IPS-15b (cell line): ENCODE data around the gene KCNMB1.

ENCODE experiments used
- H3K27me3 ChIP-seq: one replicate; pipeline ENCODE4 v1.6.1; 2013; ENCODE audit warnings: low read length; ENCODE audit not compliant: control insufficient read depth, insufficient read depth
- H3K36me3 ChIP-seq: one replicate; pipeline ENCODE4 v1.6.1; 2013; ENCODE audit warnings: low read length; ENCODE audit not compliant: control insufficient read depth, insufficient read depth
- H3K4me1 ChIP-seq: one replicate; pipeline ENCODE4 v1.6.1; 2013; ENCODE audit warnings: mild to moderate bottlenecking, low read length; ENCODE audit not compliant: control insufficient read depth, insufficient read depth
- H3K4me3 ChIP-seq: one replicate; pipeline ENCODE4 v1.5.1; 2013; ENCODE audit warnings: low read depth, low read length
- H3K9ac ChIP-seq: one replicate; pipeline ENCODE4 v1.6.1; 2013; ENCODE audit warnings: low read depth, mild to moderate bottlenecking, low read length
- H3K9me3 ChIP-seq: one replicate; pipeline ENCODE4 v1.6.1; 2013; ENCODE audit warnings: mild to moderate bottlenecking, low read length; ENCODE audit not compliant: control insufficient read depth, insufficient read depth

KCNMB1 gene

DNA sequence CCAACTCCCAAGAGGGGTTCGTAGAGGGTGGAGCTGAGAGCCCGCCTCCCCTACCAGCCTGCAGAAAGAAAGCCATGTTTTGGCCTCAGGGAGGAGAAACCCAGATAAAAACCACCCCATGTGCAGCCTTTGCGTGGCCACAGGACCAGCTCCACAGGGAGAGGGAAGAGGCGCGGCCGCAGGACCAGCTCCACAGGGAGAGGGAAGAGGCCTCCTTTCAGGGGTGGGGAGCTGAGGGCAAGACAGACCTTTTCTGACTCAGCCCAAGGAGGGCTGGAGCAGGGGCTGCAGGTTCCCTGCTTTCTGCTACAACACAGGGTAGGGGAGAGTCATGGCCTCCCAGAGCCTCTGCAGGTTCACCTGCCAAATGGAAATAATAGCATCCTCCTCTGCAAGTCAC is 37.6 kb upstream of the KCNMB1 start:
- Histone ChIP-seq H3K4me1 (no peaks in the 10 kb centered on the region), H3K27me3 (no peaks in the 10 kb centered on the region), H3K4me3 (no peak overlapping the region), H3K9ac (no peak overlapping the region), H3K9me3 (no peaks in the 10 kb centered on the region), H3K36me3 (no peaks in the 10 kb centered on the region)

DNA sequence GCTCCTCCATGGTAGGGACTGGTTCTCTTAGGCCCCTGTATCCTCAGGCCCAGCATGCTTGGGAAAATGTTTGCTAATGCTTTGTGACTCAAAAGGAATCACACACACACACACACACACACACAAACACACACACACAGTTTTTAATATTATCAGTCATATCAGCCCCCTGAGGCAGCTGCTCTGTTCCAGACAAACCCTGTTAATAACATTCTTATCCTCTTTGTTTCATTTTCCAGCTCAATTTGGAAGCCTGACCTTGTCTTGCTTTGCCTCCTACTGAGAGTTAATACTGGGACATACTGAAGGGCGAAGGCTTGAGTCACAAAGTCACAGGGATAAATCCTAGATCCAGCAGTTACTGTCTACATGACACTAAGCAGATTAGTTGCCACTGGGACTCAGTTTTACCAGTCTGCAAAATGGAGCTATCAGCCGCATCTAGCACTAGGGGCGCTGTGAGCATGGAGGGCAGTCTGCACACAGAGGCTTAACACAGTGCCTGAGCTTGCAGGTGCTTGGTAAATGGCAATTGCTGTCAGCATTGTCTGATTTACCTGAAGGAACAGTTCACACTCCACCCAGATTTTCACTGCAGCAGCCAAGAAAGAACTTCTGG is 37.1 kb upstream of the KCNMB1 start:
- no peak overlapping the region for H3K9ac ChIP-seq
- no peaks in the 10 kb centered on the region for H3K9me3 ChIP-seq
- H3K36me3 ChIP-seq = no peaks in the 10 kb centered on the region
- no peak overlapping the region for H3K4me3 ChIP-seq
- H3K4me1 ChIP-seq = no peaks in the 10 kb centered on the region
- no peaks in the 10 kb centered on the region for H3K27me3 ChIP-seq

- H3K36me3 ChIP-seq = no peaks in the 10 kb centered on the region
- no peak overlapping the region for H3K9ac ChIP-seq
- no peaks in the 10 kb centered on the region for H3K9me3 ChIP-seq
- no peaks in the 10 kb centered on the region for H3K27me3 ChIP-seq
- H3K4me1 ChIP-seq = peaks cover 3% of the 10 kb centered on the region
- no peak overlapping the region for H3K4me3 ChIP-seq
Observed at GRCh38 chr5:170425731-170426130, 36.6 kb upstream of the KCNMB1 start.

GRCh38 chr5:170424629-170425028 is 35.5 kb upstream of the KCNMB1 start:
- Histone ChIP-seq H3K27me3 (no peaks in the 10 kb centered on the region), H3K4me1 (peaks cover 3% of the 10 kb centered on the region), H3K9me3 (no peaks in the 10 kb centered on the region), H3K9ac (no peak overlapping the region), H3K36me3 (no peaks in the 10 kb centered on the region), H3K4me3 (no peak overlapping the region)

DNA sequence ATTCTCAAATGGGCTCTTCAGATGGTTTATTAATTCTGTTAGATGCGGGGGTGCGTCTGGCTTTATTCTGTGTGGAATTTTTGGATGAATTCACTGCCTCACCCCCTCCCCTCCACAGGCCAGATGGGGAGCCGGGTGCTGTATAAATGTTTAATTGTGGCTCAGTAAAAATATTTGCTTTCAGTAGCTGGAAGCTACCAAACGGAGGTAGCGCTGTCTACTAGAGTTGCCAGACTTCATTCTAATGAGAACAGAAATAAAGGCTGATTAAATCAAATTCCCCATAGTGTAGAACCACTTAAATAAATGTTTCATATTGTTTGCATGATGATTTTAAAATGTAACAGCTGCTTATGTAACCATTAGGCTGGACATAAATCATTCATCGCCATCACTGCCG is 34.5 kb upstream of the KCNMB1 start:
- Histone ChIP-seq H3K27me3 (no peaks in the 10 kb centered on the region), H3K9ac (no peak overlapping the region), H3K4me1 (peaks cover 3% of the 10 kb centered on the region), H3K36me3 (no peaks in the 10 kb centered on the region), H3K4me3 (no peak overlapping the region), H3K9me3 (no peaks in the 10 kb centered on the region)

GRCh38 chr5:170421826-170422225 is 32.7 kb upstream of the KCNMB1 start:
- Histone ChIP-seq H3K4me3 (no peak overlapping the region), H3K9me3 (no peaks in the 10 kb centered on the region), H3K36me3 (no peaks in the 10 kb centered on the region), H3K4me1 (peaks cover 3% of the 10 kb centered on the region), H3K27me3 (no peaks in the 10 kb centered on the region), H3K9ac (no peak overlapping the region)

GRCh38 chr5:170420806-170421412 is 31.7 kb upstream of the KCNMB1 start:
- no peaks in the 10 kb centered on the region for H3K9me3 ChIP-seq
- H3K4me1 ChIP-seq = peaks cover 3% of the 10 kb centered on the region
- H3K27me3 ChIP-seq = no peaks in the 10 kb centered on the region
- no peak overlapping the region for H3K9ac ChIP-seq
- H3K36me3 ChIP-seq = no peaks in the 10 kb centered on the region
- no peak overlapping the region for H3K4me3 ChIP-seq

- Histone ChIP-seq H3K9ac (no peak overlapping the region), H3K4me3 (no peak overlapping the region), H3K27me3 (no peaks in the 10 kb centered on the region)
Observed at GRCh38 chr5:170419643-170420042, 30.5 kb upstream of the KCNMB1 start.

DNA sequence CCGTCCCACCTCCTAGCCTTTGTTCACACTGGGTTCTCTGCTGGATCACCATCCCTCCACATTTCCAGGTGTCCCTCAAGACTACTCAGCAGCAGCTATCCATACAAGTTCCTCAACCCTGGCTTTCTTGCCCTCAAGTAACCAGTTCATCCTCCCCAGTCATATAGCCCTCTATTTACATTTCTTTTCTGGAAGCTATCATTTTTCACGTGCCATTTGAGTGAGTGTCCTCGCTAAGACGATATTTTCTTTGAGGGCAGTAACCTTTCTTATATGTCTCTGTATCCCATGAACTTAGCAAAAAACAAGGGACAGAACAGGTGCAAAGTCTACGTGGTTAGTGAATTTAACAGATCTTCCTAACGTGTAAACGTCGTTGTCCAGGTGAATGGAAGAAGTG is 29.6 kb upstream of the KCNMB1 start:
- H3K4me3 ChIP-seq = no peak overlapping the region
- H3K27me3 ChIP-seq = no peaks in the 10 kb centered on the region

More at GRCh38 chr5:170419643-170420042, 30.5 kb upstream of the KCNMB1 start:
- Histone ChIP-seq H3K4me1 (peaks cover 3% of the 10 kb centered on the region), H3K9me3 (no peaks in the 10 kb centered on the region), H3K36me3 (no peaks in the 10 kb centered on the region)

DNA sequence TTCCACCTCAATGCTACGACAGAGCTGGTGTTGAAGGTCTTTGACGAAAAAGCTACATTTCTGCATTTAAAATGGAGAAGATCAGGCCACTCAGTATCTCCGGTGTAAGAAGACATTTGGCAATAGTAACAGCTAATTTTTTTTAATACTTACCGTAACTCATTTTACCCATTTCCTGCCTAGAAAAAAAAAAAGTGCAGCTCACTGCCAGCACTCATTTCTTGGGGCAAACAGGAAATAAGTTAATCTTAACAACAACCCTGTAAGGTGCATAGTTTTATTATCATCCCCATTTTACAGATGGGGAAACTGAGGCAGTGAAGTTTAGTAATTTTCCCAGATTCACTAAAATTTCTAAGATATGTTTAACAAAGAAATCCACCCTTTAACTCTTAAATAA is 27.4 kb upstream of the KCNMB1 start:
- Histone ChIP-seq H3K4me1 (peaks cover 3% of the 10 kb centered on the region), H3K9ac (no peak overlapping the region), H3K36me3 (no peaks in the 10 kb centered on the region), H3K27me3 (no peaks in the 10 kb centered on the region), H3K4me3 (no peak overlapping the region), H3K9me3 (no peaks in the 10 kb centered on the region)

More for the DNA sequence above, 29.6 kb upstream of the KCNMB1 start:
- H3K9ac ChIP-seq = no peak overlapping the region
- peaks cover 3% of the 10 kb centered on the region for H3K4me1 ChIP-seq
- no peaks in the 10 kb centered on the region for H3K36me3 ChIP-seq
- no peaks in the 10 kb centered on the region for H3K9me3 ChIP-seq

DNA sequence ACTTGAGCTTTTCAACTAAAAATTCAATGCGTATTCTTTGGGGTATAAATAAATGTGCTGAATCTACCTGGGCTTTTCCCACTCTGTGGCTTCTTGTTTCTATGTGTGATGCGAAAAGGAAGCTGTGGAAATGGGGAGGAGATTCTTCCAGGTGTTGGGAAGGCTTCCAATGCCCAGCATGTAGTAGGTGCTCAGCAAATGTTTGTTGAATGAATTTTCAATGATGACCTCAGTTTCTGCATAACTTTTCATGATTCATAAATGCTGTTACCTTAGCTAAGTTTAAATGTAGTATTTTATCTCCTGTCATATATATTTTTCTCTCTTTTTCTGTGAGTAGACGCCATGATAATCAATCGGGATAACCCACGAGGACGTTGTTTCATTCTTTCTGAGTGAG is 25.6 kb upstream of the KCNMB1 start:
- no peaks in the 10 kb centered on the region for H3K9me3 ChIP-seq
- no peaks in the 10 kb centered on the region for H3K36me3 ChIP-seq
- H3K4me3 ChIP-seq = no peak overlapping the region
- H3K9ac ChIP-seq = no peak overlapping the region
- no peaks in the 10 kb centered on the region for H3K4me1 ChIP-seq
- no peaks in the 10 kb centered on the region for H3K27me3 ChIP-seq

- Histone ChIP-seq H3K9me3 (no peaks in the 10 kb centered on the region), H3K36me3 (no peaks in the 10 kb centered on the region), H3K4me1 (no peaks in the 10 kb centered on the region), H3K4me3 (no peak overlapping the region), H3K27me3 (no peaks in the 10 kb centered on the region), H3K9ac (no peak overlapping the region)
Observed at GRCh38 chr5:170413897-170414296, 24.7 kb upstream of the KCNMB1 start.
